GM23338 (cell line): ENCODE measurements around the gene ZNF536. TPM values are rescaled to one million over a fixed set of nuclear protein-coding genes. Genes with fewer than 3 reads are reported as not detected.
A peak's percentile ranks its signal among the peaks of the same experiment; 100 is the strongest.

ENCODE experiments used
- ATAC-seq: fragments of 200-7000 bp; cut with Tn5 transposase; 3 replicates; pipeline ENCODE4 v1.9.1; 2020
- DNase-seq: peaks from one replicate; pipeline ENCODE4 v3.0.0-alpha.2; 2015; ENCODE audit warnings: low spot score
- H2AFZ ChIP-seq: fragments of 200-600 bp; sonication (generic); 2 replicates; pipeline ENCODE4 v1.8.0; 2016; ENCODE audit warnings: antibody characterized with exemption, mild to moderate bottlenecking, moderate library complexity
- H3F3A ChIP-seq: fragments of 200-600 bp; sonication (generic); replicated peaks from 2 replicates; pipeline ENCODE4 v1.8.0; 2017; ENCODE audit warnings: antibody characterized with exemption, mixed run types, low read depth
- H3K27ac ChIP-seq: fragments of 200-600 bp; sonication (generic); 2 replicates; pipeline ENCODE4 v1.6.1; 2016; ENCODE audit warnings: low read depth
- H3K27me3 ChIP-seq: fragments of 200-600 bp; sonication (generic); 2 replicates; pipeline ENCODE4 v1.8.0; 2016; ENCODE audit warnings: mild to moderate bottlenecking, mixed run types, moderate library complexity; ENCODE audit not compliant: insufficient read depth
- H3K36me3 ChIP-seq: fragments of 200-600 bp; sonication (generic); 2 replicates; pipeline ENCODE4 v1.8.0; 2016; ENCODE audit warnings: mild to moderate bottlenecking; ENCODE audit not compliant: insufficient read depth
- H3K4me1 ChIP-seq: fragments of 200-600 bp; sonication (generic); 2 replicates; pipeline ENCODE4 v1.8.0; 2016; ENCODE audit warnings: mild to moderate bottlenecking, moderate library complexity; ENCODE audit not compliant: insufficient read depth
- H3K4me2 ChIP-seq: fragments of 200-600 bp; sonication (generic); 2 replicates; pipeline ENCODE4 v1.7.1; 2017; ENCODE audit warnings: mixed run types
- H3K4me3 ChIP-seq: fragments of 200-600 bp; sonication (generic); 2 replicates; pipeline ENCODE4 v1.6.1; 2016; ENCODE audit warnings: mixed run types
- H3K79me2 ChIP-seq: fragments of 200-600 bp; sonication (generic); replicated peaks from 2 replicates; pipeline ENCODE4 v1.8.0; 2017; ENCODE audit warnings: mild to moderate bottlenecking; ENCODE audit not compliant: insufficient read depth
- H3K9me2 ChIP-seq: fragments of 200-600 bp; sonication (generic); 2 replicates; pipeline ENCODE4 v1.8.0; 2017; ENCODE audit not compliant: insufficient read depth
- H4K20me1 ChIP-seq: fragments of 200-600 bp; sonication (generic); replicated peaks from 2 replicates; pipeline ENCODE4 v1.8.0; 2017; ENCODE audit warnings: mild to moderate bottlenecking; ENCODE audit not compliant: insufficient read depth
- H3K27ac Mint-ChIP-seq: 2 replicates; pipeline ENCODE4 v1.8.0; 2020; ENCODE audit warnings: inconsistent platforms, mild to moderate bottlenecking, moderate library complexity, mixed read lengths
- H3K27me3 Mint-ChIP-seq: 3 replicates; pipeline ENCODE4 v1.8.0; 2022; ENCODE audit warnings: low read depth, mild to moderate bottlenecking, moderate library complexity, mixed read lengths, inconsistent platforms; ENCODE audit not compliant: insufficient read depth, poor library complexity
- H3K36me3 Mint-ChIP-seq: 3 replicates; pipeline ENCODE4 v1.8.0; 2021; ENCODE audit warnings: low read depth, mild to moderate bottlenecking, inconsistent platforms, moderate library complexity, mixed read lengths
- H3K4me1 Mint-ChIP-seq: 3 replicates; pipeline ENCODE4 v1.8.0; 2020; ENCODE audit warnings: mild to moderate bottlenecking, inconsistent platforms, mixed read lengths
- H3K4me3 Mint-ChIP-seq: 3 replicates; pipeline ENCODE4 v1.8.0; 2021; ENCODE audit warnings: moderate library complexity, mild to moderate bottlenecking, inconsistent platforms, mixed read lengths
- H3K9me3 Mint-ChIP-seq: 3 replicates; pipeline ENCODE4 v1.8.0; 2020; ENCODE audit warnings: moderate library complexity, mild to moderate bottlenecking, inconsistent platforms, mixed read lengths
- CREB1 ChIP-seq: fragments of 250-450 bp; sonication (Bioruptor Pico); IDR thresholded peaks from 2 replicates; pipeline ENCODE4 v1.5.0; 2020; ENCODE audit warnings: low read depth, mild to moderate bottlenecking, moderate library complexity
- CTCF ChIP-seq, 2 experiments: fragments of 200-600 bp in 1 of 2; sonication (generic) in 1 of 2; conservative IDR thresholded peaks; 2 replicates each; pipeline versions ENCODE4 v1.5.1 to v1.6.1; 2016 to 2017; ENCODE audit warnings: antibody characterized with exemption in 2 of 2, low read depth in 2 of 2, mild to moderate bottlenecking in 2 of 2, moderate library complexity in 1 of 2
- EZH2 ChIP-seq: fragments of 200-600 bp; sonication (generic); IDR thresholded peaks from one replicate; pipeline ENCODE4 v1.8.0; 2017; ENCODE audit warnings: antibody characterized with exemption, mild to moderate bottlenecking, low read depth; ENCODE audit not compliant: unreplicated experiment
- EZH2phosphoT487 ChIP-seq: fragments of 200-600 bp; sonication (generic); IDR thresholded peaks from one replicate; pipeline ENCODE4 v1.8.1; 2018; ENCODE audit warnings: antibody characterized with exemption; ENCODE audit not compliant: unreplicated experiment
- JUNB ChIP-seq: IDR thresholded peaks from one replicate; pipeline ENCODE4 v1.6.1; 2016; ENCODE audit warnings: antibody characterized with exemption; ENCODE audit not compliant: unreplicated experiment
- NANOG ChIP-seq: IDR thresholded peaks from 2 replicates; pipeline ENCODE4 v1.6.1; 2016; ENCODE audit warnings: antibody characterized with exemption, borderline replicate concordance
- POLR2AphosphoS5 ChIP-seq: IDR thresholded peaks from 2 replicates; pipeline ENCODE4 v1.6.1; 2016; ENCODE audit warnings: antibody characterized with exemption, low read depth
- STAT1 ChIP-seq: IDR thresholded peaks from one replicate; pipeline ENCODE4 v1.6.1; 2016; ENCODE audit warnings: antibody characterized with exemption; ENCODE audit not compliant: unreplicated experiment
- ZNF114 ChIP-seq: fragments of 250-450 bp; sonication (Bioruptor Pico); IDR thresholded peaks from 2 replicates; pipeline ENCODE4 v1.5.0; 2020; ENCODE audit warnings: mild to moderate bottlenecking, moderate library complexity
- ZNF331 ChIP-seq: fragments of 250-450 bp; sonication (Bioruptor Pico); IDR thresholded peaks from 2 replicates; pipeline ENCODE4 v1.5.0; 2020; ENCODE audit warnings: low read depth, mild to moderate bottlenecking, moderate library complexity
- ZNF462 ChIP-seq: fragments of 250-450 bp; sonication (Bioruptor Pico); IDR thresholded peaks from 2 replicates; pipeline ENCODE4 v1.5.0; 2020; ENCODE audit warnings: mild to moderate bottlenecking, moderate library complexity
- polyA plus RNA-seq: library from polyadenylated mRNA; unstranded; fragments of >200 nt; fragmentation: Nextera tagmentation; extraction: Ambion mirVana; gene quantifications from 2 replicates; pipeline ENCODE4 v1.2.1, GENCODE V29; 2016
- total RNA-seq: library from RNA; depleted of rRNA; stranded (reverse); fragments of >200 nt; shearing (Covaris generic); gene quantifications from 2 replicates; pipeline ENCODE4 v1.2.3, GENCODE V29; 2014
- TF ChIP-seq, protein P1 (sequence below): IDR thresholded peaks from 2 replicates; pipeline ENCODE4 v1.6.1; 2016; ENCODE audit warnings: antibody characterized with exemption
- TF ChIP-seq, protein P2 (sequence below): IDR thresholded peaks from one replicate; pipeline ENCODE4 v1.6.1; 2018; ENCODE audit warnings: antibody characterized with exemption; ENCODE audit not compliant: unreplicated experiment

ZNF536 gene
- total and polyA plus RNA-seq, 2 experiments from 2014 or later, result 0.07 TPM; not detected in 1

- H3K27me3 ChIP-seq, result peaks cover 23% of the 10 kb centered on the region
- ATAC-seq, result no peak
- 0 out of 2 replicates have a peak, but pooled peaks cover 3% of the 10 kb centered on the region for H3K9me2 ChIP-seq
- Mint-ChIP-seq H3K36me3 (no peaks in the 10 kb centered on the region), H3K27me3 (peaks cover 10% of the 10 kb centered on the region), H3K9me3 (no peaks in the 10 kb centered on the region; the same call in 2 of the 3 replicates), H3K4me3 (peak overlapping the region; percentile 65), H3K4me1 (peaks cover 35% of the 10 kb centered on the region), H3K27ac (no peak overlapping the region)
- TF ChIP-seq, protein P1, sequence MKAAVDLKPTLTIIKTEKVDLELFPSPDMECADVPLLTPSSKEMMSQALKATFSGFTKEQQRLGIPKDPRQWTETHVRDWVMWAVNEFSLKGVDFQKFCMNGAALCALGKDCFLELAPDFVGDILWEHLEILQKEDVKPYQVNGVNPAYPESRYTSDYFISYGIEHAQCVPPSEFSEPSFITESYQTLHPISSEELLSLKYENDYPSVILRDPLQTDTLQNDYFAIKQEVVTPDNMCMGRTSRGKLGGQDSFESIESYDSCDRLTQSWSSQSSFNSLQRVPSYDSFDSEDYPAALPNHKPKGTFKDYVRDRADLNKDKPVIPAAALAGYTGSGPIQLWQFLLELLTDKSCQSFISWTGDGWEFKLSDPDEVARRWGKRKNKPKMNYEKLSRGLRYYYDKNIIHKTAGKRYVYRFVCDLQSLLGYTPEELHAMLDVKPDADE, result no peak
- TF ChIP-seq, protein P2, sequence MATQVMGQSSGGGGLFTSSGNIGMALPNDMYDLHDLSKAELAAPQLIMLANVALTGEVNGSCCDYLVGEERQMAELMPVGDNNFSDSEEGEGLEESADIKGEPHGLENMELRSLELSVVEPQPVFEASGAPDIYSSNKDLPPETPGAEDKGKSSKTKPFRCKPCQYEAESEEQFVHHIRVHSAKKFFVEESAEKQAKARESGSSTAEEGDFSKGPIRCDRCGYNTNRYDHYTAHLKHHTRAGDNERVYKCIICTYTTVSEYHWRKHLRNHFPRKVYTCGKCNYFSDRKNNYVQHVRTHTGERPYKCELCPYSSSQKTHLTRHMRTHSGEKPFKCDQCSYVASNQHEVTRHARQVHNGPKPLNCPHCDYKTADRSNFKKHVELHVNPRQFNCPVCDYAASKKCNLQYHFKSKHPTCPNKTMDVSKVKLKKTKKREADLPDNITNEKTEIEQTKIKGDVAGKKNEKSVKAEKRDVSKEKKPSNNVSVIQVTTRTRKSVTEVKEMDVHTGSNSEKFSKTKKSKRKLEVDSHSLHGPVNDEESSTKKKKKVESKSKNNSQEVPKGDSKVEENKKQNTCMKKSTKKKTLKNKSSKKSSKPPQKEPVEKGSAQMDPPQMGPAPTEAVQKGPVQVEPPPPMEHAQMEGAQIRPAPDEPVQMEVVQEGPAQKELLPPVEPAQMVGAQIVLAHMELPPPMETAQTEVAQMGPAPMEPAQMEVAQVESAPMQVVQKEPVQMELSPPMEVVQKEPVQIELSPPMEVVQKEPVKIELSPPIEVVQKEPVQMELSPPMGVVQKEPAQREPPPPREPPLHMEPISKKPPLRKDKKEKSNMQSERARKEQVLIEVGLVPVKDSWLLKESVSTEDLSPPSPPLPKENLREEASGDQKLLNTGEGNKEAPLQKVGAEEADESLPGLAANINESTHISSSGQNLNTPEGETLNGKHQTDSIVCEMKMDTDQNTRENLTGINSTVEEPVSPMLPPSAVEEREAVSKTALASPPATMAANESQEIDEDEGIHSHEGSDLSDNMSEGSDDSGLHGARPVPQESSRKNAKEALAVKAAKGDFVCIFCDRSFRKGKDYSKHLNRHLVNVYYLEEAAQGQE, result no peak
- TF ChIP-seq CTCF (conservative IDR thresholded peaks at IDR 0.05; ENCODE audit: low read depth in 2 of 2), result no peak
- TF ChIP-seq NANOG, result no peak
- no peak for TF ChIP-seq CREB1 (CRISPR knock-in tag)
- no peak for TF ChIP-seq EZH2phosphoT487
- no peak for TF ChIP-seq JUNB
- TF ChIP-seq ZNF462 (CRISPR knock-in tag), result no peak
- TF ChIP-seq STAT1, result no peak
- TF ChIP-seq ZNF331, result no peak
- TF ChIP-seq EZH2, result no peak
- TF ChIP-seq POLR2AphosphoS5, result no peak
- TF ChIP-seq ZNF114 (CRISPR knock-in tag), result no peak
- H3K36me3 ChIP-seq, result no peaks in the 10 kb centered on the region
- H3K27ac ChIP-seq, result no peak overlapping the region
- H3K4me3 ChIP-seq, result peak overlapping the region; percentile 77
- no peak for DNase-seq
- no peaks in the 10 kb centered on the region for H3K79me2 ChIP-seq
- no peaks in the 10 kb centered on the region for H4K20me1 ChIP-seq
- peaks cover 28% of the 10 kb centered on the region for H3K4me1 ChIP-seq
- H3K4me2 ChIP-seq, result peak overlapping the region; percentile 77
- H2AFZ ChIP-seq, result 0 out of 2 replicates have a peak overlapping the region, but pooled peaks have one; percentile 76
- no peaks in the 10 kb centered on the region; the same call in 1 of the 2 replicates for H3F3A ChIP-seq
Measured at GRCh38 chr19:30375553-30376031, 3.4 kb downstream of the ZNF536 start.
